ENCODE measurements around the gene CNTRL.

Gene CNTRL

GRCh38 chr9:121059998-121060636 lies 14.6 kb upstream of the CNTRL start:
- ChIA-PET CTCF (interaction anchor here (0.7 to 15.4 kb wide), 49 partner anchors 8 to 450 kb away, joined by 3 to 392 read pairs (median 4); partner anchors contain the start of genes C5, CNTRL and MEGF9), POLR2A (no interaction called here)
- TF ChIP-seq CTCF (IDR thresholded peaks at IDR 0.05; ENCODE audit: insufficient read depth, low read length, missing control alignments): peak; percentile 59
- no peak overlapping the region for H3K4me3 ChIP-seq (ENCODE audit: low read depth, low read length)
- no peak for DNase-seq (ENCODE audit: low read depth, low spot score)

GRCh38 chr9:121066850-121067249 lies 7.9 kb upstream of the CNTRL start:
- TF ChIP-seq CTCF (IDR thresholded peaks at IDR 0.05; ENCODE audit: insufficient read depth, low read length, missing control alignments): no peak
- CTCF ChIA-PET: interaction anchor here (1.0 to 15.4 kb wide), 3 partner anchors 11 to 83 kb away, joined by 3 to 392 read pairs (median 12); no protein-coding TSS in a partner anchor
- POLR2A ChIA-PET: no interaction called here
- DNase-seq (ENCODE audit: low read depth, low spot score): no peak
- no peak overlapping the region for H3K4me3 ChIP-seq (ENCODE audit: low read depth, low read length)

- no peak for TF ChIP-seq CTCF (IDR thresholded peaks at IDR 0.05; ENCODE audit: insufficient read depth, low read length, missing control alignments)
- CTCF ChIA-PET: interaction anchor here (0.6 to 15.4 kb wide), 4 partner anchors 8 to 314 kb away, joined by 3 to 392 read pairs (median 4); no protein-coding TSS in a partner anchor
- DNase-seq (ENCODE audit: low read depth, low spot score): no peak
These were observed 7.1 kb upstream of the CNTRL start for GRCh38 chr9:121067640-121068039.

GRCh38 chr9:121069396-121069795 lies 5.4 kb upstream of the CNTRL start:
- ChIA-PET POLR2A (no interaction called here), CTCF (interaction anchor here (6.5 kb wide), 1 partner anchor 9 kb away, joined by 85 read pairs; no protein-coding TSS in a partner anchor)
- DNase-seq (ENCODE audit: low read depth, low spot score): no peak
- H3K4me3 ChIP-seq (ENCODE audit: low read depth, low read length): no peak overlapping the region
- no peak for TF ChIP-seq CTCF (IDR thresholded peaks at IDR 0.05; ENCODE audit: insufficient read depth, low read length, missing control alignments)

More at GRCh38 chr9:121067640-121068039, 7.1 kb upstream of the CNTRL start:
- no peak overlapping the region for H3K4me3 ChIP-seq (ENCODE audit: low read depth, low read length)
- POLR2A ChIA-PET: no interaction called here

- DNase-seq (ENCODE audit: low read depth, low spot score): no peak
- ChIA-PET POLR2A (no interaction called here), CTCF (interaction anchor here (0.7 to 7.0 kb wide), 6 partner anchors 11 to 452 kb away, joined by 3 to 92 read pairs (median 8); no protein-coding TSS in a partner anchor)
- peak overlapping the region; percentile 46 for H3K4me3 ChIP-seq (ENCODE audit: low read depth, low read length)
- TF ChIP-seq CTCF (IDR thresholded peaks at IDR 0.05; ENCODE audit: insufficient read depth, low read length, missing control alignments): no peak
These were observed 3.4 kb upstream of the CNTRL start for GRCh38 chr9:121071370-121071755.

- POLR2A ChIA-PET: no interaction called here
- no peak for TF ChIP-seq CTCF (IDR thresholded peaks at IDR 0.05; ENCODE audit: insufficient read depth, low read length, missing control alignments)
- DNase-seq (ENCODE audit: low read depth, low spot score): no peak
- CTCF ChIA-PET: interaction anchor here (0.7 to 7.0 kb wide), 8 partner anchors 12 to 452 kb away, joined by 3 to 92 read pairs (median 5); no protein-coding TSS in a partner anchor
- H3K4me3 ChIP-seq (ENCODE audit: low read depth, low read length): peak overlapping the region; percentile 46
These were observed 2.9 kb upstream of the CNTRL start for GRCh38 chr9:121071756-121072421.
